IMR-90 (cell line): ENCODE measurements around the gene GSTM1. TPM values are rescaled to one million over a fixed set of nuclear protein-coding genes. Genes with fewer than 3 reads are reported as not detected.

Experiments used
- ATAC-seq: fragments of 200-7000 bp; cut with Tn5 transposase; 2 replicates; pipeline ENCODE4 v1.9.1; 2020; ENCODE audit warnings: low read depth, mild to moderate bottlenecking, moderate library complexity
- BruUV-seq: library from RNA; stranded (reverse); fragments of 400-500 nt; replicated peaks from 2 replicates; lab custom pipeline; 2021; lab: Mats Ljungman, UMichigan
- CTCF ChIA-PET: fragments of 300-600 bp; formaldehyde crosslinking; extraction: SDS; loops from one replicate; lab custom pipeline; 2021; ENCODE audit warnings: antibody characterized with exemption; lab: Yijun Ruan, JAX
- POLR2A ChIA-PET: fragments of 300-600 bp; sonication (Branson Sonifier 250); formaldehyde crosslinking; loops from one replicate; lab custom pipeline; 2022; ENCODE audit warnings: antibody characterized with exemption; ENCODE audit not compliant: unreplicated experiment; lab: Charles Lee
- DNase-seq: peaks from one replicate; pipeline ENCODE4 v3.0.0; 2013
- H2AFZ ChIP-seq: replicated peaks from 2 replicates; pipeline ENCODE3; 2013; ENCODE audit warnings: low read length, mild to moderate bottlenecking; ENCODE audit not compliant: poor library complexity
- H2AK5ac ChIP-seq: 2 replicates; pipeline ENCODE4 v1.6.1; 2013; ENCODE audit warnings: low read depth, low read length, inconsistent platforms
- H2AK9ac ChIP-seq: replicated peaks from 2 replicates; pipeline ENCODE3; 2013; ENCODE audit warnings: mild to moderate bottlenecking, low read depth, low read length, moderate library complexity; ENCODE audit not compliant: poor library complexity
- H2BK120ac ChIP-seq: 2 replicates; pipeline ENCODE4 v1.6.1; 2013; ENCODE audit warnings: low read depth, low read length, inconsistent platforms
- H2BK15ac ChIP-seq: 3 replicates; pipeline ENCODE4 v1.6.1; 2013; ENCODE audit warnings: low read depth, low read length, inconsistent platforms
- H2BK20ac ChIP-seq: 2 replicates; pipeline ENCODE4 v1.6.1; 2013; ENCODE audit warnings: low read depth, mild to moderate bottlenecking, inconsistent platforms, low read length, moderate library complexity
- H2BK5ac ChIP-seq: 2 replicates; pipeline ENCODE4 v1.6.1; 2013; ENCODE audit warnings: mild to moderate bottlenecking, low read depth, low read length, inconsistent platforms; ENCODE audit not compliant: poor library complexity, severe bottlenecking
- H3K14ac ChIP-seq: replicated peaks from 2 replicates; pipeline ENCODE4 v1.6.1; 2013; ENCODE audit warnings: low read depth, low read length, inconsistent platforms
- H3K18ac ChIP-seq: 2 replicates; pipeline ENCODE4 v1.6.1; 2013; ENCODE audit warnings: low read depth, low read length, control low read depth
- H3K23ac ChIP-seq: 2 replicates; pipeline ENCODE4 v1.6.1; 2013; ENCODE audit warnings: low read depth, low read length, inconsistent platforms
- H3K27ac ChIP-seq: 2 replicates; pipeline ENCODE4 v1.5.1; 2013; ENCODE audit warnings: mild to moderate bottlenecking, control low read depth, low read length; ENCODE audit not compliant: insufficient read depth
- H3K27me3 ChIP-seq: 2 replicates; pipeline ENCODE4 v1.6.1; 2013; ENCODE audit warnings: low read length; ENCODE audit not compliant: control insufficient read depth, insufficient read depth
- H3K36me3 ChIP-seq: 2 replicates; pipeline ENCODE4 v1.6.1; 2013; ENCODE audit warnings: low read length, mixed read lengths; ENCODE audit not compliant: control insufficient read depth, insufficient read depth
- H3K4ac ChIP-seq: 2 replicates; pipeline ENCODE4 v1.6.1; 2013; ENCODE audit warnings: low read depth, low read length, inconsistent platforms
- H3K4me1 ChIP-seq: 2 replicates; pipeline ENCODE4 v1.6.1; 2013; ENCODE audit warnings: low read length, mixed read lengths; ENCODE audit not compliant: control insufficient read depth, insufficient read depth
- H3K4me2 ChIP-seq: 2 replicates; pipeline ENCODE4 v1.6.1; 2013; ENCODE audit warnings: low read depth, mild to moderate bottlenecking, control low read depth, low read length, moderate library complexity
- H3K4me3 ChIP-seq: 2 replicates; pipeline ENCODE4 v1.5.1; 2013; ENCODE audit warnings: low read depth, mild to moderate bottlenecking, control low read depth, low read length, moderate library complexity; ENCODE audit not compliant: insufficient read depth
- H3K56ac ChIP-seq: 2 replicates; pipeline ENCODE4 v1.6.1; 2013; ENCODE audit warnings: low read length, inconsistent platforms; ENCODE audit not compliant: insufficient read depth; ENCODE audit errors: extremely low read depth
- H3K79me1 ChIP-seq, 2 experiments: 2 replicates each; pipeline ENCODE4 v1.6.1; 2013; ENCODE audit warnings: low read length in 2 of 2, inconsistent platforms in 1 of 2, low read depth in 1 of 2
- H3K9ac ChIP-seq: 2 replicates; pipeline ENCODE4 v1.6.1; 2013; ENCODE audit warnings: low read depth, low read length, control low read depth
- H3K9me1 ChIP-seq: 2 replicates; pipeline ENCODE4 v1.6.1; 2013; ENCODE audit warnings: low read length, inconsistent platforms; ENCODE audit not compliant: insufficient read depth
- H3K9me3 ChIP-seq: 2 replicates; pipeline ENCODE4 v1.6.1; 2013; ENCODE audit warnings: low read length; ENCODE audit not compliant: control insufficient read depth, insufficient read depth
- H4K20me1 ChIP-seq: 2 replicates; pipeline ENCODE4 v1.6.1; 2013; ENCODE audit warnings: low read length, inconsistent platforms; ENCODE audit not compliant: insufficient read depth
- H4K5ac ChIP-seq: 2 replicates; pipeline ENCODE4 v1.6.1; 2013; ENCODE audit warnings: mild to moderate bottlenecking, low read depth, low read length, control low read depth
- H4K8ac ChIP-seq, 2 experiments: 2 replicates each; pipeline ENCODE4 v1.6.1; 2013; ENCODE audit warnings: low read depth in 2 of 2, low read length in 2 of 2, control low read depth in 1 of 2, inconsistent platforms in 1 of 2
- H4K91ac ChIP-seq: 2 replicates; pipeline ENCODE4 v1.6.1; 2013; ENCODE audit warnings: low read depth, low read length, inconsistent platforms; ENCODE audit not compliant: insufficient read depth
- BHLHE40 ChIP-seq: fragments of 150-350 bp; IDR thresholded peaks from 2 replicates; pipeline ENCODE4 v1.6.1; 2016; ENCODE audit warnings: mild to moderate bottlenecking, low read depth, low read length
- CEBPB ChIP-seq: IDR thresholded peaks from 2 replicates; pipeline ENCODE4 v1.6.1; 2012; ENCODE audit warnings: low read depth, low read length, improper control_type of control experiment
- CHD1 ChIP-seq: IDR thresholded peaks from 2 replicates; pipeline ENCODE4 v1.6.1; 2012; ENCODE audit warnings: low read depth, low read length, improper control_type of control experiment
- CTCF ChIP-seq: conservative IDR thresholded peaks from 2 replicates; pipeline ENCODE4 v1.5.1; 2012; ENCODE audit warnings: mild to moderate bottlenecking, low read depth, low read length, improper control_type of control experiment
- ELK1 ChIP-seq: fragments of 150-350 bp; IDR thresholded peaks from 2 replicates; pipeline ENCODE4 v1.6.1; 2016; ENCODE audit warnings: low read depth, mild to moderate bottlenecking, low read length, moderate library complexity, borderline replicate concordance
- FOS ChIP-seq: fragments of 150-350 bp; IDR thresholded peaks from 2 replicates; pipeline ENCODE4 v1.6.1; 2016; ENCODE audit warnings: low read depth, low read length
- MAFK ChIP-seq: IDR thresholded peaks from 2 replicates; pipeline ENCODE4 v1.6.1; 2012; ENCODE audit warnings: low read depth, low read length, improper control_type of control experiment
- MAZ ChIP-seq: IDR thresholded peaks from 2 replicates; pipeline ENCODE4 v1.6.1; 2012; ENCODE audit warnings: low read depth, mild to moderate bottlenecking, low read length, improper control_type of control experiment, moderate library complexity, borderline replicate concordance
- MXI1 ChIP-seq: IDR thresholded peaks from 2 replicates; pipeline ENCODE4 v1.6.1; 2012; ENCODE audit warnings: low read depth, mild to moderate bottlenecking, low read length, moderate library complexity, borderline replicate concordance
- NFE2L2 ChIP-seq: fragments of 150-350 bp; IDR thresholded peaks from 2 replicates; pipeline ENCODE4 v1.6.1; 2016; ENCODE audit warnings: low read depth, mild to moderate bottlenecking, low read length
- POLR2A ChIP-seq: IDR thresholded peaks from 2 replicates; pipeline ENCODE4 v1.6.1; 2012; ENCODE audit warnings: mild to moderate bottlenecking, low read depth, low read length
- RAD21 ChIP-seq: IDR thresholded peaks from 2 replicates; pipeline ENCODE4 v1.6.1; 2012; ENCODE audit warnings: low read length, improper control_type of control experiment
- RCOR1 ChIP-seq: IDR thresholded peaks from 2 replicates; pipeline ENCODE4 v1.6.1; 2012; ENCODE audit warnings: mild to moderate bottlenecking, low read length, improper control_type of control experiment; ENCODE audit not compliant: insufficient replicate concordance
- RFX5 ChIP-seq: IDR thresholded peaks from 2 replicates; pipeline ENCODE4 v1.8.0; 2012; ENCODE audit warnings: low read depth, mild to moderate bottlenecking, low read length, moderate library complexity
- SMC3 ChIP-seq: fragments of 150-350 bp; IDR thresholded peaks from 2 replicates; pipeline ENCODE4 v1.6.1; 2016; ENCODE audit warnings: low read depth, mild to moderate bottlenecking, antibody characterized with exemption, low read length, moderate library complexity
- USF2 ChIP-seq: fragments of 150-350 bp; IDR thresholded peaks from 2 replicates; pipeline ENCODE4 v1.6.1; 2017; ENCODE audit warnings: mild to moderate bottlenecking, antibody characterized with exemption, low read length, low read depth
- WGBS, 2 experiments: methylation state at CpG; one replicate each; pipeline versions ENCODE4 v1.1.5 to v1.1.7; 2013; ENCODE audit warnings: missing lambda C conversion rate in 2 of 2; ENCODE audit not compliant: insufficient read length in 1 of 2; ENCODE audit errors: extremely low coverage in 2 of 2; 5-methylcytosine and 5-hydroxymethylcytosine counted together
- dilution Hi-C: fragments of 300-500 bp; cut with HindIII; formaldehyde crosslinking; loops from one replicate; pipeline ENCODE4 v1.14.3; 2018; ENCODE audit warnings: low sequenced_read_pairs; ENCODE audit not compliant: unreplicated experiment
- in situ Hi-C: fragments of 300-500 bp; cut with MboI; formaldehyde crosslinking; loops from 3 replicates; pipeline ENCODE4 v1.14.3; 2019; ENCODE audit warnings: low sequenced_read_pairs, inconsistent platforms, mixed read lengths
- intact Hi-C: fragments of 100-400 bp; cut with micrococcal nuclease; formaldehyde crosslinking; loops from 2 replicates; pipeline ENCODE4 v1.10.0; 2022
- polyA plus RNA-seq, 3 experiments: library from polyadenylated mRNA; depleted of rRNA; stranded (reverse); fragments of >200 nt; gene quantifications; 2 replicates each; pipeline ENCODE4 v1.2.3, GENCODE V29; 2012; ENCODE audit warnings: low replicate concordance in 1 of 3
- total RNA-seq: library from RNA; depleted of rRNA; stranded (reverse); fragments of >200 nt; gene quantifications from 2 replicates; pipeline ENCODE4 v1.2.3, GENCODE V29; 2012

The GSTM1 gene
- total and polyA plus RNA-seq, 2 of the 4 experiments (the other 2 are of a cell fraction), result not detected

GRCh38 chr1:109726728-109727373 lies 39.2 kb downstream of the GSTM1 start:
- 0 out of 2 replicates have a peak, but pooled peaks cover 3% of the 10 kb centered on the region for H3K9me1 ChIP-seq
- ChIA-PET CTCF (interaction anchor here (0.7 kb wide), 1 partner anchor 73 kb away, joined by 3 read pairs; no protein-coding TSS in a partner anchor), POLR2A (no interaction called here)
- in situ Hi-C loops (no loop called here), dilution Hi-C loops (no loop called here), intact Hi-C loops (no loop called here)
- 87% methylated on average over 6 of the region's 12 CpGs; no CpG with 5 or more reads in 1 of the 2 experiments for WGBS, 2 experiments
- no peak overlapping the region for H2BK15ac ChIP-seq
- no peak overlapping the region for H4K91ac ChIP-seq
- no peak overlapping the region for H3K56ac ChIP-seq
- H3K36me3 ChIP-seq, result no peaks in the 10 kb centered on the region
- ATAC-seq (no peak), DNase-seq (no peak)
- no peak overlapping the region for H2BK20ac ChIP-seq
- H2AFZ ChIP-seq, result no peak overlapping the region
- no peaks in the 10 kb centered on the region for H4K20me1 ChIP-seq
- no peak for TF ChIP-seq POLR2A
- no peak for TF ChIP-seq CEBPB
- TF ChIP-seq ELK1, result no peak
- no peak for TF ChIP-seq FOS
- no peak for TF ChIP-seq RFX5
- no peak for TF ChIP-seq CHD1
- TF ChIP-seq MXI1, result no peak
- no peak for TF ChIP-seq RAD21
- no peak for TF ChIP-seq USF2
- no peak for TF ChIP-seq MAZ
- no peak for TF ChIP-seq NFE2L2
- no peak for TF ChIP-seq CTCF
- TF ChIP-seq BHLHE40, result no peak
- no peak for TF ChIP-seq SMC3
- no peak for TF ChIP-seq RCOR1
- TF ChIP-seq MAFK, result no peak
- H3K14ac ChIP-seq, result no peak overlapping the region
- no peak overlapping the region for H2AK9ac ChIP-seq
- no peak overlapping the region for H3K4me2 ChIP-seq
- no peak overlapping the region for H4K8ac ChIP-seq
- H3K4me3 ChIP-seq, result no peak overlapping the region
- H3K27ac ChIP-seq, result no peak overlapping the region
- H3K9me3 ChIP-seq, result no peaks in the 10 kb centered on the region; the same call in 1 of the 2 replicates
- no peak overlapping the region for H3K9ac ChIP-seq
- H4K5ac ChIP-seq, result no peak overlapping the region
- no peak overlapping the region for H3K23ac ChIP-seq
- H3K27me3 ChIP-seq, result peaks cover 7% of the 10 kb centered on the region
- H2BK120ac ChIP-seq, result no peak overlapping the region
- H3K4ac ChIP-seq, result no peak overlapping the region
- H2BK5ac ChIP-seq, result no peak overlapping the region
- H3K4me1 ChIP-seq, result peaks cover 2% of the 10 kb centered on the region; the same call in 1 of the 2 replicates
- no peak overlapping the region for H2AK5ac ChIP-seq
- H3K18ac ChIP-seq, result no peak overlapping the region
- no peaks in the 10 kb centered on the region for H3K79me1 ChIP-seq
- BruUV-seq, result no TSS peak
